Spinal cord (tissue), 10 donors: Measurements from ENCODE around the gene FDX1. TPM values are rescaled to one million over a fixed set of nuclear protein-coding genes. Genes with fewer than 3 reads are reported as not detected.

Source experiments
- DNase-seq, 6 donors: peaks; one replicate each; pipeline versions ENCODE4 v3.0.0 to v3.0.0-alpha.2; 2013 to 2015; ENCODE audit warnings: low spot score in 6 of 6, low read depth in 4 of 6
- H3K27ac ChIP-seq: one replicate; pipeline ENCODE4 v1.5.1; 2013; ENCODE audit warnings: low read depth, low read length, control low read depth
- H3K27me3 ChIP-seq: one replicate; pipeline ENCODE4 v1.6.1; 2013; ENCODE audit warnings: low read length; ENCODE audit not compliant: control insufficient read depth, insufficient read depth
- H3K36me3 ChIP-seq: one replicate; pipeline ENCODE4 v1.6.1; 2013; ENCODE audit warnings: low read length; ENCODE audit not compliant: control insufficient read depth, insufficient read depth
- H3K4me1 ChIP-seq: one replicate; pipeline ENCODE4 v1.6.1; 2013; ENCODE audit warnings: low read length; ENCODE audit not compliant: control insufficient read depth, insufficient read depth
- H3K4me3 ChIP-seq: one replicate; pipeline ENCODE4 v1.5.1; 2013; ENCODE audit warnings: low read depth, low read length, control low read depth
- H3K9me3 ChIP-seq: one replicate; pipeline ENCODE4 v1.6.1; 2013; ENCODE audit warnings: low read length; ENCODE audit not compliant: control insufficient read depth, insufficient read depth
- WGBS: methylation state at CpG from one replicate; pipeline ENCODE4 v1.1.5; 2013; ENCODE audit warnings: missing lambda C conversion rate; ENCODE audit not compliant: insufficient coverage; 5-methylcytosine and 5-hydroxymethylcytosine counted together
- polyA plus RNA-seq, 2 donors: library from polyadenylated mRNA; unstranded; fragments of 120-200 nt; gene quantifications; one replicate each; pipeline ENCODE4 v1.2.1, GENCODE V29; 2013; ENCODE audit not compliant: insufficient read length in 2 of 2
- total RNA-seq, 2 donors: library from RNA; depleted of rRNA in 1 of 2; stranded (reverse); fragments of 120-200 nt in 1 of 2; fragments of >200 nt in 1 of 2; gene quantifications; one replicate each; pipeline versions ENCODE4 v1.2.3 to v1.2.4, GENCODE V29; 2013 to 2014
- donor health status: healthy.

The FDX1 gene
- total and polyA plus RNA-seq, 4 donors, result 10.6 to 15.5 (median 13.5) TPM

DNA sequence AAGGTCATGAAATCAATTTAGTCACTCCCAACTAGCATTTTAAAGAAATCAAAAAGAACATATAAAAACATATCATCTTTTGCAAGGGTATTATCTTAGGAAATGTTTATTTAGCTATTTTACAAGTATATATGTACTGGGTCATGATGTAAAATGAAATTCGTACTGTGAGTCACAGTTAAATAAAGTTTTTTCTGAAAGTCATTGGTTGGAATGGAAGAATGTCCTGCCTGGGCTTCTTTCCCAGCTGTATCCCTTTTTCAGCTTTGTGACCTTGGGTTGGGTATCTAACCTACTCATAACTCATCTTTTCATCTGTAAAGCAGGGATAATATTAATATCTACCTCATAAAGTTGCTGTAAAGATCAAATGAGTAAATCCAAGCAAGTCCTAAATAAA, 15.7 kb downstream of the FDX1 start:
- no peak for DNase-seq
- no peaks in the 10 kb centered on the region for H3K4me1 ChIP-seq
- no peak overlapping the region for H3K27ac ChIP-seq
- H3K27me3 ChIP-seq, result no peaks in the 10 kb centered on the region
- H3K4me3 ChIP-seq, result no peak overlapping the region
- H3K36me3 ChIP-seq, result peaks cover 7% of the 10 kb centered on the region
- no peaks in the 10 kb centered on the region for H3K9me3 ChIP-seq
- WGBS, result no CpG with 5 or more reads among the region's 1 CpG

DNA sequence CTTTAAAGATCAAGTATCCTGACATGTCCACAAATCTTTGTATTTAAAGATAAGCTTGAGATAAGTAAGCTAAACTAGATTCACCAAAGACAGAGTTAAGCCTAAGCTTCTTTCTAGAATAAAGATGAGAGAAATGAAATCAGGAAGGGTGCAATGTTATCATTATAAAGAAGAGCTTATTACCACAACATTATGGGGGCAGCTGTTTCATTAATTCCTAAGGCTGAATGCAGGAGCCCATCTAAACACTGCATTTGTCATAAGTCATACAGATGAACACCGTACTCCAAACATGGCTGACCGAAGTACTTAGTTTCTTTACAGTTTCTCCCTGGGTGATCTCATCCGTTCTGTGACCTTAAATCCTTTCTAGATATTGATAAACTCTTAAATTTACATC, 16.3 kb downstream of the FDX1 start:
- peaks cover 7% of the 10 kb centered on the region for H3K36me3 ChIP-seq
- no peak overlapping the region for H3K4me3 ChIP-seq
- no peaks in the 10 kb centered on the region for H3K9me3 ChIP-seq
- 92% methylated on average over 3 of the region's 3 CpGs for WGBS
- no peak for DNase-seq
- H3K4me1 ChIP-seq, result no peaks in the 10 kb centered on the region
- H3K27me3 ChIP-seq, result no peaks in the 10 kb centered on the region
- no peak overlapping the region for H3K27ac ChIP-seq

DNA sequence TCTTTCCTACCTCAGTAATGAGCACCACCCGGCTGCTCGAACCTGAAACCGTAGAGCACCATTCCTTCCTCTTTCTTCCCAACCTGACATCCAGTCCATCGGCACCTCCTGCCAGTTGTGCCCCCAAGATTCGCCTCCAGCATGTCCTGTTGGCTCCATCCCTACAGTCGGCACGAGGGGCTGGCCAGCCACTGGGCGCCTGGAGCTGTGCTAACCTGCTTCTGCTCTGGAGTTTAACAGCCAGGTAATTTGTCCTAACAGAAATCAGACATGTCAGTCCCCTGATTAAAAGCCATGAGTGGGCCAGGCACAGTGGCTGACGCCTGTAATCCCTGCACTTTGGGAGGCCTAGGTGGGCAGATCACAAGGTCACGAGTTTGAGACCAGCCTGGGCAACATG, 16.8 kb downstream of the FDX1 start:
- no peaks in the 10 kb centered on the region for H3K27me3 ChIP-seq
- H3K9me3 ChIP-seq, result no peaks in the 10 kb centered on the region
- H3K4me1 ChIP-seq, result no peaks in the 10 kb centered on the region
- WGBS, result 94% methylated on average over 9 of the region's 10 CpGs
- H3K4me3 ChIP-seq, result no peak overlapping the region
- H3K27ac ChIP-seq, result no peak overlapping the region
- no peak for DNase-seq
- peaks cover 7% of the 10 kb centered on the region for H3K36me3 ChIP-seq

DNA sequence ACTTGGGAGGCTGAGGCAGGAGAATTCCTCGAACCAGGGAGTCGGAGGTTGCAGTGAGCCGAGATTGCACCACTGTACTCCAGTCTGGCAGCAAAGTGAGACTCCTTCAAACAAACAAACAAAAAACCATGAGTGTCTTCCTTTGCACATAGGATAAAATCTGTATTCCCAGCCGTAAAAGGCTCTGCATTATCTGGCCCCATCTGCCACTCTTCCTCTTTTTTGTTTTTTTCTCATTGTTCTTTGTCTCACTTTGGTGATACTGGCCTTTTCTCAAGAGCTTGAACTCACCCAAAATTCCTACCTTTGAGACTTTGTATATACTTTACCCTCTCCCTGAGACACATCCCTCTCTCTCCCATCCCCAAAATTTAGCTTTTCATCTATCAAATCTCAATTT, 17.6 kb downstream of the FDX1 start:
- 86% methylated on average over 4 of the region's 4 CpGs for WGBS
- no peaks in the 10 kb centered on the region for H3K9me3 ChIP-seq

DNA sequence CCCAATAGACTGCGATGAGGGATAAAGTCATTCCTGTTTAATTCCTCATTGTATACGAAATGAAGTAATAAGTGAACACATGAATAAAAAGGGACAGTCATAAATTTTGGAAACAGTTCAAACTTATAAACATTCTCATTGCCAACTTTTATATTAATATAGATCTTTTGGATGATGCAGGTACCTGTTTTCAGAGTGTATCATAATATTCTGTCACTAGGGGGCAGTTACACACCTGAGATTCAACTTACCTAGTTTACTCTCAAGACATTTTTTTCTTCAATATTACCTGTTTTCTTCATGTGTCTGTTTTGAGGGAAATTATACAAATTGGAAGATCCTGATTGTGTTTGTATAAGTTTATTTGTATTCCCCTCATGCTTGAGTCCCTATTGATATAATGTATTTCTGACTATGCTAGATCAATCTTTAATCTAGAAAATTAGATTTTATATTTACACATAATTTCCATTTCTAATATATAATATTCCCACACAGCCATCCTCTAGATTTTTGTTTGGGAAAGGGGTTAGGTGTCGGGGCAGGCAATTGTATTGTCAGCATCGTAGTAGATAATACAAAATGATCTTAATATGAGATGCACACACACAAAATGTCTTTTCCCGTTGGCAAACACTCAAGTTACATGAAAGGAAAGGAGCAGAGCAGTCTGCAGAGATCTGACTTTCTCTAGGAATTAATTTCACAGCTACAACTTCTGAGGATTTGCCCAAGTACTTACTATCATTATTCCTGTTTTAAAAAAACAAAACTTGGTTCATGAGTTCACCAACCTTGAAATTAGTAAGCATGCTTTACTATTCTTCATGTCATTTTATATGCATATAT, 18.4 kb downstream of the FDX1 start:
- H3K36me3 ChIP-seq, result peaks cover 7% of the 10 kb centered on the region
- DNase-seq, result peak in 1 of 6 donors; percentile 78
- no peaks in the 10 kb centered on the region for H3K4me1 ChIP-seq
- H3K27me3 ChIP-seq, result no peaks in the 10 kb centered on the region
- no peaks in the 10 kb centered on the region for H3K9me3 ChIP-seq
- no peak overlapping the region for H3K4me3 ChIP-seq
- WGBS, result 14% methylated on average over 1 of the region's 5 CpGs
- H3K27ac ChIP-seq, result no peak overlapping the region

More for the DNA sequence above, 17.6 kb downstream of the FDX1 start:
- Histone ChIP-seq H3K36me3 (peaks cover 7% of the 10 kb centered on the region), H3K27ac (no peak overlapping the region), H3K27me3 (no peaks in the 10 kb centered on the region), H3K4me1 (no peaks in the 10 kb centered on the region), H3K4me3 (no peak overlapping the region)
- DNase-seq, result no peak

DNA sequence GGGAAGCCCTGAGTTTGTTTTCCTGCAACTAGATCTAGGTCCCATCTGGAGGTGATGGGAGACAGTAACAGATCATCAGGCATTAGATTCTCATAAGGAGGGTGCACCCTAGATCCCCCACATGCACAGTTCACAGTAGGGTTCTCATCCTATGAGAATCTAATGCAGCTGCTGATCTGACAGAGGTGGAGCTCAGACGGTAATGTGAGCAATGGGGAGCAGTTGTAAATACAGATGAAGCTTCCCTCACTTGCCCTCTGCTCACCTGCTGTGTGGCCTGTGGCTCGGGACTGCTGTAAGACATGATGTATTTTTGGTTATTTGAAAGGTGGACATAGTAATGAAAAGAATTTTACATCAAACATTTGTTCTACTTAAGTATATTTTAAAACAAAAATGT, 20.5 kb downstream of the FDX1 start:
- DNase-seq, result no peak
- Histone ChIP-seq H3K4me3 (no peak overlapping the region), H3K4me1 (no peaks in the 10 kb centered on the region), H3K9me3 (no peaks in the 10 kb centered on the region), H3K36me3 (peaks cover 4% of the 10 kb centered on the region), H3K27ac (no peak overlapping the region), H3K27me3 (no peaks in the 10 kb centered on the region)
- WGBS, result no CpG with 5 or more reads among the region's 2 CpGs

DNA sequence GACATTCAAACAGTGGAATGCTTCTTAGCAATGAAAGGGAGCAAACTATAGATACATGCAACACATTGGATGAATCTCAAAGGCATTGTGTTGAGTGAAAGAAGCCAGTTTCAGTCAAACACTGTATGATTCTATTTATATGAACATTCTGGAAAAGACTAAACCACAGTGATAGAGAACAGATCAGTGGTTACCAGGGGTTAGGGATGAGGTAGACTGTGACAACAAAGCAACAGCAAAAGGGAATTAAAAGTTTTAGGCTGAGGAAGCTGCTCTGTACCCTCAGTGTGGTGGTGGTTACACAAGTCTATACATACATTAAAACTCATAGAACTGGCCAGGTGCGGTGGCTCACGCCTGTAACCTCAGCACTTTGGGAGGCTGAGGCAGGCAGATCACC, 23.0 kb downstream of the FDX1 start:
- no peak for DNase-seq
- Histone ChIP-seq H3K9me3 (no peaks in the 10 kb centered on the region), H3K36me3 (no peaks in the 10 kb centered on the region), H3K27ac (no peak overlapping the region), H3K4me1 (no peaks in the 10 kb centered on the region), H3K27me3 (no peaks in the 10 kb centered on the region), H3K4me3 (no peak overlapping the region)
- 100% methylated on average over 2 of the region's 2 CpGs for WGBS

DNA sequence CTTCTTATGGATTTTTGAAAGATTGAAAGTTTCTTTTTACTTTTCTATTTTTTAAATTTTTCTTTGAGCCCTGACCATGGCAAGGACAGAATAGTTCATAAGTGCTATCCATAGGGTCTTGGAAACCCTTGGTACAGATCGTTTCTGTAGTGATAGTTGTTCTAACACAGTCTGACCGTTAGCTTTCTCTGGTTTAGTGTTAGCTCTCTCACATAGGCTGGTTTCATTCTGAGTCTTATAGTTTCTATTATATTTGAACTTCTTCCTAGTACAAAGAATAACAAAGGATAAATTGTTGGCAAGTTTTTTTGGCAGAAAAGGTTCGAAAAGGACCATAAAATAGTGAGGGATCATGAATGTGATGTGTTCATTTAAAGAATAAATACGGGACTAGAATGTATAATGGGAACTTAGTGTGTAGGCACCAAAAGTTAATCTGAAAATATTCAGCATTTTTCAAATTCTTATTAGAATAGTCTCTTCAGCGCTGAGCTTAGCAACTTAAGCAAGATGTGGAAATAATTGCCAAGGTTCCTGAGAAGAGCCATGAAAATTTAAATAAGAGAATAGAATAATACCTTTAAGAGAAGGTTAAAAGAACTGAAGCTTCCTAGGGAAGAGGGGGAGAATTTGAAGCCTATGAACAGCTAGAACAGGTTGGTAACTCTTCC, 24.1 kb downstream of the FDX1 start:
- no peak for DNase-seq
- no peak overlapping the region for H3K27ac ChIP-seq
- no peak overlapping the region for H3K4me3 ChIP-seq
- H3K4me1 ChIP-seq, result no peaks in the 10 kb centered on the region
- no CpG with 5 or more reads among the region's 5 CpGs for WGBS
- no peaks in the 10 kb centered on the region for H3K27me3 ChIP-seq
- no peaks in the 10 kb centered on the region for H3K36me3 ChIP-seq
- no peaks in the 10 kb centered on the region for H3K9me3 ChIP-seq

DNA sequence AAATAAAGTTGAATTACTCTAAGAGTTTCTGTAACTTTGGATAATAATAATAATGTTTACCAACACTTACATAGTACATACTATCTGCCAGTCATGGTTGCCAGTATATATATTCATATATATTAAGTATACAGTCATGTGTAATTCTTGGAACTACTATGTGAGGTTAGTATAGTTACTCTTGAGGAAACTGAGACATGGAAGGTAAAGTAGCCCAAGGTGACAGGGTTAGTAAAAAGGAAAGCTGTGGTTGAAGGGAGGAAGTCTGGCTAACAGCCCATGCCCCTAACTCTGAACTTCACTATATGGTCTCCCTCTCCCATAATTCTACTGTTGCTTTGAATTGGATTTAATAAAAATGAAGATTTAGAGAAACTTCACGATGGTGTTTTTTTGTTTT, 24.9 kb downstream of the FDX1 start:
- Histone ChIP-seq H3K4me3 (no peak overlapping the region), H3K27ac (no peak overlapping the region), H3K27me3 (no peaks in the 10 kb centered on the region), H3K4me1 (no peaks in the 10 kb centered on the region), H3K36me3 (no peaks in the 10 kb centered on the region), H3K9me3 (no peaks in the 10 kb centered on the region)
- WGBS, result 100% methylated on average over 1 of the region's 1 CpG
- DNase-seq, result no peak

DNA sequence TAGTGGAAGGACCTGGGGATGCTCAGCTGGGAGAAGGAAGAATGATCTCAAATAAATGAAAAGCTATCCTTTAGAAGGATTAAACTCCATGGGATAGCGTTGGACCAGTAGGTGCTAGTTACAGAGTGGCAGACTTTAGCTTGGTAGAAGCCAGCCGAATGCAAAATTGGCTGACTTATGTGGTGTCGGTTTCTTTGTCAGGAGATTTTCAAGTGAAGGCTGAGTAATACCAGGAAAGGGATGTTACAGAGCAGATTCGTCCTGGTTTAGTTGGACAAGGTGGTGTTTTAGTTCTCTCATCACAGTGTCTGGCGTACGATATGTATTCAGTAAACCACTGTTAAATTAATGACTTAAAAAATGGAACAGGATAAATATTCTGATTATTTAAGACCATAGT, 26.0 kb downstream of the FDX1 start:
- H3K36me3 ChIP-seq, result no peaks in the 10 kb centered on the region
- no peak for DNase-seq
- no peaks in the 10 kb centered on the region for H3K9me3 ChIP-seq
- no peak overlapping the region for H3K4me3 ChIP-seq
- H3K27ac ChIP-seq, result no peak overlapping the region
- H3K4me1 ChIP-seq, result no peaks in the 10 kb centered on the region
- no peaks in the 10 kb centered on the region for H3K27me3 ChIP-seq
- WGBS, result 87% methylated on average over 2 of the region's 6 CpGs
